Tibial artery (tissue), 4 donors: ENCODE data around the gene MYEF2.

Experiments used
- DNase-seq, 2 donors: peaks; one replicate each; pipeline ENCODE4 v3.0.0-alpha.2; 2019
- H3K27ac ChIP-seq, 2 donors: fragments of 200-600 bp; sonication (generic) in 1 of 2; 1 replicate in 1 of 2; 2 replicates in 1 of 2; pipeline ENCODE4 v1.5.1; 2018 to 2019; ENCODE audit warnings: mild to moderate bottlenecking in 1 of 2
- H3K27me3 ChIP-seq, 2 donors: fragments of 200-600 bp; sonication (generic) in 1 of 2; one replicate each; pipeline versions ENCODE4 v1.5.1 to v1.6.0; 2016 to 2019
- H3K36me3 ChIP-seq, 3 donors: fragments of 200-600 bp; sonication (generic) in 2 of 3; one replicate each; pipeline ENCODE4 v1.5.1; 2016 to 2019; ENCODE audit warnings: mild to moderate bottlenecking in 2 of 3
- H3K4me1 ChIP-seq, 4 donors: fragments of 200-600 bp; sonication (generic) in 2 of 4; 1 replicate in 3 of 4; 2 replicates in 1 of 4; pipeline ENCODE4 v1.5.1; 2016 to 2019
- H3K4me3 ChIP-seq, 2 donors: fragments of 200-600 bp; sonication (generic) in 1 of 2; 1 replicate in 1 of 2; 2 replicates in 1 of 2; pipeline ENCODE4 v1.5.1; 2018 to 2019; ENCODE audit warnings: mild to moderate bottlenecking in 2 of 2
- H3K9me3 ChIP-seq, 3 donors: fragments of 200-600 bp; sonication (generic) in 1 of 3; one replicate each; pipeline ENCODE4 v1.5.1; 2016 to 2019
- intact Hi-C: fragments of 100-400 bp; cut with DNase I; formaldehyde crosslinking; loops from one replicate; pipeline ENCODE4 v1.15.0; 2023; ENCODE audit warnings: low total_unique reads
- TF ChIP-seq, protein P1 (sequence below), 2 experiments: fragments of 200-600 bp in 1 of 2; fragments of 450-650 bp in 1 of 2; IDR thresholded peaks; one replicate each; pipeline ENCODE4 v1.5.1; 2017 to 2019; ENCODE audit warnings: antibody characterized with exemption in 2 of 2, mild to moderate bottlenecking in 1 of 2, moderate library complexity in 1 of 2

The MYEF2 gene

GRCh38 chr15:48126667-48127355, 51.3 kb downstream of the MYEF2 start:
- TF ChIP-seq, protein P1, sequence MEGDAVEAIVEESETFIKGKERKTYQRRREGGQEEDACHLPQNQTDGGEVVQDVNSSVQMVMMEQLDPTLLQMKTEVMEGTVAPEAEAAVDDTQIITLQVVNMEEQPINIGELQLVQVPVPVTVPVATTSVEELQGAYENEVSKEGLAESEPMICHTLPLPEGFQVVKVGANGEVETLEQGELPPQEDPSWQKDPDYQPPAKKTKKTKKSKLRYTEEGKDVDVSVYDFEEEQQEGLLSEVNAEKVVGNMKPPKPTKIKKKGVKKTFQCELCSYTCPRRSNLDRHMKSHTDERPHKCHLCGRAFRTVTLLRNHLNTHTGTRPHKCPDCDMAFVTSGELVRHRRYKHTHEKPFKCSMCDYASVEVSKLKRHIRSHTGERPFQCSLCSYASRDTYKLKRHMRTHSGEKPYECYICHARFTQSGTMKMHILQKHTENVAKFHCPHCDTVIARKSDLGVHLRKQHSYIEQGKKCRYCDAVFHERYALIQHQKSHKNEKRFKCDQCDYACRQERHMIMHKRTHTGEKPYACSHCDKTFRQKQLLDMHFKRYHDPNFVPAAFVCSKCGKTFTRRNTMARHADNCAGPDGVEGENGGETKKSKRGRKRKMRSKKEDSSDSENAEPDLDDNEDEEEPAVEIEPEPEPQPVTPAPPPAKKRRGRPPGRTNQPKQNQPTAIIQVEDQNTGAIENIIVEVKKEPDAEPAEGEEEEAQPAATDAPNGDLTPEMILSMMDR (IDR thresholded peaks at IDR 0.05), result no peak
- H3K4me1 ChIP-seq, result peaks cover 0 to 9% (median 0%) of the 10 kb centered on the region in 4 donors

DNA sequence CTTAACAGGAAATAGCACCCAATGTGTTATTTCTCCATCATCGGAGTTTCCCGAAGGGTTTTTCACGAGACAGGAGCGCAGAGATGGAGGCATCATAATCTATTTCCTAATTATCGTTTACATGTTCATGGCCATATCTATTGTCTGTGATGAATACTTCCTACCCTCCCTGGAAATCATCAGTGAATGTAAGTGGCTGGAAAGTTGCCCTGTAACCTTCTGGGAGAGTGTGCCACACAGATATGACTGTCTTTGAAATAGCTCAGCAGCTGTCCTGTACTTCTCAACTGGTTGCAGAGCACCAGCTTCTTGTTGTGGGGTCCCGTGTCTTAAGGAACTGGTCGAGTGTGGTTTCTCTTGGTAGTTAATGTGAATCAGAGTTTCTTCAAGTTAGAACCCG, 56.2 kb downstream of the MYEF2 start:
- Histone ChIP-seq H3K27me3 (no peaks in the 10 kb centered on the region), H3K9me3 (no peaks in the 10 kb centered on the region), H3K36me3 (no peaks in the 10 kb centered on the region), H3K4me1 (no peaks in the 10 kb centered on the region), H3K4me3 (no peak overlapping the region), H3K27ac (no peak overlapping the region)
- TF ChIP-seq, protein P1 (IDR thresholded peaks at IDR 0.05), result no peak
- DNase-seq, result no peak
- intact Hi-C loops, result no loop called here

More at GRCh38 chr15:48126667-48127355, 51.3 kb downstream of the MYEF2 start:
- Histone ChIP-seq H3K27me3 (no peaks in the 10 kb centered on the region), H3K36me3 (no peaks in the 10 kb centered on the region), H3K9me3 (no peaks in the 10 kb centered on the region), H3K4me3 (no peak overlapping the region), H3K27ac (no peak overlapping the region)
- intact Hi-C loops, result no loop called here
- no peak for DNase-seq

DNA sequence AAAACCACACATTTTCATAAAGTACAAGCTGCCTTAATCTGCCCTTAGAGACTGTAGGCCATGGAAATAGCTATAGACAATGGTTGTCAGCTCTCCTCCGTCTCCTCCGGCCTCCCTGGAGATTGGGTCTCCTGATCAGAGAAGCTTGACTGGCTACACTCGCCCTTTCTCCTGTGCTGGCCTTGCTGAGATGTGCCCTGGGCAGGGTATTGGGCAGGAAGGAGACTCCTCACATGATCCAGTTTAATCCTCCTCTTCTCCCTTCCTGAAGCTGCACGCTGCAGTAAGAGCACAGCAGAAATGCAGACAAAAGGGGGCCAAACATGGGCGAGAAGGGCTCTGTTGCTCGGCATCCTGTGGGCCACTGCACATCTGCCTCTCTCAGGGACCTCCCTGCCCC, 57.4 kb downstream of the MYEF2 start, which contains the start of gene SLC24A5:
Gene SLC24A5, plus strand, starts transcription at position 246 of the 400 bp plus-strand sequence. Its CDS starts 55 bp downstream, at position 301.
- Histone ChIP-seq H3K27ac (no peak within 1 kb of the TSS), H3K27me3 (no peaks in the 10 kb centered on the region), H3K4me1 (no peaks in the 10 kb centered on the region), H3K9me3 (no peaks in the 10 kb centered on the region), H3K36me3 (no peaks in the 10 kb centered on the region), H3K4me3 (no peak within 1 kb of the TSS)
- TF ChIP-seq, protein P1 (IDR thresholded peaks at IDR 0.05), result no peak
- no peak for DNase-seq
- intact Hi-C loops, result no loop called here

DNA sequence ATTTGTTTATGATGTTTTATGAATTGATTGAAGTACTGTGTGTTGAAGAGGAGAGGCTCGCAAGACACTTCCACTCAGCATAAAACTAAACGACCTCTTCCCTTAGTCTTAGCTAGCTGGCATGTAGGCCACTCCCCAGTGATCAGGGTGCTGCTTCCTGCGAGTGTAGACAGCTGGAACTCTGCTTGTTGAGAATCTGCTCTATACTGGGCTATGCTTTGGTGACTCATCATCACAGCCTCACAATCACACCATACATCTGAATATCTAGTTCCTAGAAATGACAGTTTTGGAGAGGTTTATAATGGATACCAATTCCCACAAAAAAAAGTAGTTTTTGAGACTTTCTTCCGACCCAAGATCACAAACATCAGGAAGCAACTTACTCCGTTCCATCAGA, 58.8 kb downstream of the MYEF2 start:
- TF ChIP-seq, protein P1 (IDR thresholded peaks at IDR 0.05), result no peak
- H3K4me3 ChIP-seq, result no peak overlapping the region
- intact Hi-C loops, result no loop called here
- no peaks in the 10 kb centered on the region for H3K27me3 ChIP-seq
- H3K36me3 ChIP-seq, result no peaks in the 10 kb centered on the region
- no peaks in the 10 kb centered on the region for H3K9me3 ChIP-seq
- no peak overlapping the region for H3K27ac ChIP-seq
- no peak for DNase-seq
- H3K4me1 ChIP-seq, result no peaks in the 10 kb centered on the region

GRCh38 chr15:48112242-48112641, 65.9 kb downstream of the MYEF2 start:
- intact Hi-C loops, result loop anchor here (5.0 kb wide), 1 partner anchor 140 kb away; no protein-coding TSS in a partner anchor
- Histone ChIP-seq H3K27me3 (no peaks in the 10 kb centered on the region), H3K4me1 (peaks cover 0 to 9% (median 0%) of the 10 kb centered on the region in 4 donors), H3K9me3 (no peaks in the 10 kb centered on the region), H3K36me3 (no peaks in the 10 kb centered on the region), H3K27ac (no peak overlapping the region), H3K4me3 (no peak overlapping the region)
- DNase-seq, result no peak
- TF ChIP-seq, protein P1 (IDR thresholded peaks at IDR 0.05), result peak; percentile 37 to 40
